GM20431 (cell line): ENCODE measurements around the gene ERC2.

ENCODE experiments used
- in situ Hi-C: fragments of 300-500 bp; cut with MseI, MboI; formaldehyde crosslinking; loops from one replicate; pipeline ENCODE4 v1.15.0; 2020; ENCODE audit warnings: low sequenced_read_pairs; ENCODE audit not compliant: unreplicated experiment

The ERC2 gene

GRCh38 chr3:55648591-55649318 lies 819.5 kb downstream of the ERC2 start:
- in situ Hi-C loops, result no loop called here

DNA sequence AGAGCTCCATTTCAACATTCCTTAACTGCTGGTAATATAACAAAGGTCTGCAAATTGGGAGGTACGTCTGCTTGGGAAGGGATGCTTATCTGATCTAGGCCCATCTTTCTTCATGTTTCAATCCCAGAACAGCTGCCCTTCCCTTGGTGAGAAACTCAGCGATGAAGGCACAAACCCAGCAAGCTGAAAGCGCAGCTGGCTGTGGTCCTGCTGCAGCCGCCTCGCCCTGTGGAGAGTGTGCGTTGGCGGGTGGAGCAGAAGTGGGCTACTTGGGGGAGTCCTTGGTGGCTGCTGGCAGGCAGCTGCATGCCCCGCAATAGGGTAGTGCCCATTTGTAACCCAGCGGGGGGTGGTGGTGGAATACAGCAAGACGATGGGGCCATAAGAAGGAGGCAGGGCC lies 820.6 kb downstream of the ERC2 start:
- in situ Hi-C loops, result no loop called here

GRCh38 chr3:55647063-55647462 lies 821.2 kb downstream of the ERC2 start:
- in situ Hi-C loops, result no loop called here

- in situ Hi-C loops, result no loop called here
Observed at GRCh38 chr3:55646121-55646520, 822.1 kb downstream of the ERC2 start.

GRCh38 chr3:55645422-55645821 lies 822.8 kb downstream of the ERC2 start:
- in situ Hi-C loops, result no loop called here

DNA sequence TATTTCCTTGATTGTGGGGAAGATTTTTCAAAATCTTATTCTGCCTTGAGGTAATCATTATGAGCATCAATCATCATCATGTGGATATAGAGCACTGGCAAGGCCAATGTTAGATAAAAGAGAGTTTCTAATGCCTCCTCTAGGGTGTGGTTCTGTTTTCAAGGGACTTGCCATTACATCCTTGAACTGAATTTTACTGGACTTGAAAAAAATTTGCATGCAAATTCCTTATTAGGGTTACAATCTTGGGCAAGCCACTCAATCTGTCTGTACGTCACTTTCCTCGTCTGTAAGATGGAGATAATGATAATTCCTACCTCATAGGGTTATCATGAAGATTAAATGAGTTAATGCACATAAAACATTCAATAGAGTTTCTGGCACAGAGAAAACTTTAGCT lies 825.0 kb downstream of the ERC2 start:
- in situ Hi-C loops, result no loop called here

DNA sequence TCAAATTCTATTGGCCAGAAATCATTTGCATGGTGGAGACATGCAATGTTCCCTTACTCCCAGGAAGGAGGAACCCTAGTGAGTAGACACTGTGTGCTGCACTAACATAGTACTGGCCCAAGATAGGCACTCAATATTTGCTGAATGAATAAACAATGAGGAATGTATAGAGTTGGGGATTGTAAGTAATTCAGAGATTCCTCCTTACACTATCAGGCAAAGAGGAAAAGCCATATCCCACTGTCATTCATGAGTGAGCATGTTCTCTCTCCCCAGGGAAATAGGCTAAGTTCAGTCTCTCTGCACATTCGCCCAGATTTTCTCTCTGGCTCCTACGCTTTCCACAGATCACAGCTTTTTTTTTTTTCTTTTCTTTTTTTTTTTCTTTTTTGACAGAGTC lies 826.3 kb downstream of the ERC2 start:
- in situ Hi-C loops, result no loop called here

DNA sequence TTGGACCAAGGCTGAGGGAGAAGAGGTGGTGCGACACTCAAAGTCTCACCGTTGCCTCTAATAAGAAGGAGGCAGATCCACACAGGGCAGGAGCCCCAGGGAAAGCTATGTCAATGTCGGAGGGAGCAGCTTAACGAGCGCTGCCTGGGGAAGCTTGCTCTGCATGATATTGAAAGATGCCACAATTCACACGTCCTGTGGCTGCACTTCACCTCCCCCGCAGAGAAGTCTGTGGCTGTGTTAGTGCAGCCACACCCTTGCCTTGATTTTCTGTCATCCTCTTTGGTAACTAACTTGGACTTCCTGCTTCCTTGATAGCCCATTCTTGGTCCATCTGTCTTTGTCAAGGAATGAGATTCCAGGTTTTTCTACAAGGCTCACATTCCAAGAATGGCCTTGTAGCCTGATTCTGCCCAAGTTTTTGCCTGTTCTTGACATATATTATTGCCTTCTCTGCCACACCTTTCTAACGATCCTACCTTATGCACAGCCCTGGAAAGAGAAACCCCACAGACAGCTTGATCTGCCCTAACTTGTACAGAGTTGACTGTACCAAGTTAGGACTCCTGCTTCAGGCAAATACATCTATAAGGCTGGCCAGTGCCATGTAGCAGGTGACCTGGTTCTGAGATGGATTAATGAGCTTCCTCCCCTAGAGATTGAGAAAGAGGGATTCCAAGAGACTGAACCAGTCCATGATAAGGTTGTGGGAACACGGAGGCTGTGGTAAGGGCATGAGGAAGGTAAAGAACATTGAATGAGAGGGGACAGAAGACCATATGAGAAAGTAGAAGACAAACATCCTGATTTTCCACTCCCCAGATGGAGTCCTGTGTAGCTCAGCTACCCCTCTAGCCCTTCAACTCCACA lies 828.1 kb downstream of the ERC2 start:
- in situ Hi-C loops, result no loop called here

DNA sequence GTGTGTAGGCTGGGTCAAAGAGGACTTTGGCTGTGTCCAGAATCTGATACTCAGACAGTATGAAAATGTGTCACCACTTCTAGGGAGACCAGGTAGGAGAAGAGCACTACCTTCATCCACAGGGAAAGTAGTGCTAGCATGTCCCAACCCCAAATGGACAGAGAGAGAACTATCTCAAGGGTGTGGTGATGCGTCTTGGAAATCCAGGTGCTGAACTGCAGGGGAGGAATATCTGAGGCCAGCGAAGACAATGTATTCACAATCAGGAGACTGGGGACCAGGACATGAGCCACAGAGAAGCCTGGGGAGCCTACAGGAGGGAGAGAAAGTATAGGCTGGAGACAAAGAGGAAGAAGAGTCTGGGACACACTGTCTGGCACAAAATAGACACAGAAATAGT lies 829.1 kb downstream of the ERC2 start:
- in situ Hi-C loops, result no loop called here

GRCh38 chr3:55637906-55638638 lies 830.2 kb downstream of the ERC2 start:
- in situ Hi-C loops, result no loop called here

- in situ Hi-C loops, result no loop called here
Observed at GRCh38 chr3:55636300-55637195, 831.7 kb downstream of the ERC2 start.

GRCh38 chr3:55634345-55634744 lies 833.9 kb downstream of the ERC2 start:
- in situ Hi-C loops, result no loop called here

- in situ Hi-C loops, result no loop called here
Observed at GRCh38 chr3:55633333-55633732, 834.9 kb downstream of the ERC2 start.

DNA sequence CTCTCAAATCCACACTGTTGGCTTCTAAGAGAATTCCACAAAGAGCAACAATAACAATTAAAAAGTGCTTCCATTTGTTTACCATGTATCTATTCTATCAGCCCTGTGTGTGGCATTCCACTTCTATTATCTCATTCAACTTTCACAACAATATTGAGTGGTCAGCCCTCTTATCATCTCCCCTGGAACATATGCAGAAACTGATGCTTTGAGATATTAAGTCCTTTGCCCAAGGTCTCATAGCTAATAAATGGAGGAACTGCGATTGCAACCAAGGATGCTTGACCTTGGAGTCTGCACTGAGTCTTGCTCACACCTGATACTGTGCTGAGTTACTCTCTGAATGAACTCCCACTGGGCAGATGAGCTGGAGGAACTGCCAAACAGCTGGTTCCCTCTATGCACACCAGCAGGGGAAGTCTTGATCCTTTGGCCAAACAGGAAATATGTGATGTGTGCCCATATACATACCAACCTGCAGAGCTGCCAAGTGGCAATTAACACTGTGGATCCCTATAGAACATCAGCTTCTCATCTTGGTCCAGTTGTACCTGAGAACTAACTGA lies 836.4 kb downstream of the ERC2 start:
- in situ Hi-C loops, result no loop called here

DNA sequence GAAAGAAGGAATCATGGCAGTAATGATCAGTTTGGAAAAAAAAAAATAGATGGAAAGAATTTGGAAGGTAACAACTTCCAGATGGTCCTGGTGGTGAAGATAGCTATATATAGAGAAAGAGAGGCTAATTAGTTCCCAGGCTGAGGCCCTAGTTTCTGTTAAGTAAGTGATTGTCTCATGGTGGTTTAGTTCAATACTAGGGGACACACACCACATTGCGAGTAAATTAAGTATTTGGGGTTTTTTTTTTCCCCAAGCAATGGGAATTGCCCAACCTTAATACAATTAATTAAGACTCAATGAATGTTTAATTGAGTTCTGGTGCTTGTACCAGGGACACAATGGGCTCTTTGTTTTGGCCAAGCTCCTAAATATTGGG lies 837.4 kb downstream of the ERC2 start:
- in situ Hi-C loops, result no loop called here

DNA sequence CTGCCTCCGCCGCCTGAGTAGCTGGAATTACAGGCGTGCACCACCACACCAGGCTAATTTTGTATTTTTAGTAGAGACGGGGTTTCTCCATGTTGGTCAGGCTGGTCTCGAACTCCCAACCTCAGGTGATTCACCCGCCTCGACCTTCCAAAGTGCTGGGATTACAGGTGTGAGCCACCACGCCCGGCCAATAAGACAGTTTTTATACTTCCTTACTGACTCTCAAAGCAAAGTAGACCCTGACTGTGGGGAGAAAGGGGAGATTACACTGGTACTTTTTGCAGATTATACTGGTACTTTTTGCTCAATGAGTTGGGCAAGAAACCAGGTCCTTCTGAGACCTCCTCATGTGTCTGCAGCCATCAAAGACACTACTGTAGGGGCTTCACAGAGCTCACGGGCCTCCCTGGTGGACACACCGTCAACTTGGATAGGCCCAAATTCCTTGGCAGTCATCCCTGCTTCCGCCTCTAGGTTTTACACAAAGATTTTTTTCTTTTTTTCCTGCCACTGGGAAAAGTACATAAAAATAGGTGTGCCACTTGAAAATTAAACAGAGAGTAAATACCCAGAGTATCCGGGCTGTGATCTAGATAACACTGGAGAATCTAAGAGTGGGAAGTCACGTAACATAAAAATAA lies 837.9 kb downstream of the ERC2 start:
- in situ Hi-C loops, result no loop called here

DNA sequence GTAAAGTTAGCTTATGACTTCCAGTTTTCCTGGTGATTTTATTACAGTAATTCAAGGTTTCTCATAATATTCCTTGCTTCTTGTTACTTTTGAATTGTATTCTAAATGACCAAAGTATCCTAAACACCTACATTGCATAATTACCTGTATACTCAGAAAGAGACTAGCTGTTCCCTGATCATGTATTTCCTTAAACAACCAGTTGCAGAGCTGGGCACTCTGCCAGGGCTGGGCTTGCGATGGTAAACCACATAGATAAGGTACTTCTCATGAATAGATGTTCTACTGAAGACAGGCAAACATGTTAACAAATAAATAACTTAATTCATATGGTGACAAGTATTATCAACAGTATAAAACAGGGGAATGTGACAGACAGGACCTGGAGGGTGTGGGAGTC lies 838.8 kb downstream of the ERC2 start:
- in situ Hi-C loops, result no loop called here

- in situ Hi-C loops, result no loop called here
Observed at GRCh38 chr3:55626279-55626665, 842.0 kb downstream of the ERC2 start.

- in situ Hi-C loops, result no loop called here
Observed at GRCh38 chr3:55624238-55624637, 844.0 kb downstream of the ERC2 start.
